Thyroid gland (tissue), 4 donors: ENCODE results near the gene MATN4.

Experiments used
- CTCF ChIP-seq, 6 experiments: fragments of 200-600 bp in 3 of 6; fragments of 450-650 bp in 3 of 6; sonication (generic) in 3 of 6; IDR thresholded peaks; one replicate each; pipeline ENCODE4 v1.5.1; 2016 to 2019; ENCODE audit warnings: antibody characterized with exemption in 6 of 6, mild to moderate bottlenecking in 2 of 6, inconsistent platforms in 1 of 6, moderate library complexity in 1 of 6
- POLR2A ChIP-seq, 2 donors: fragments of 450-650 bp; IDR thresholded peaks; one replicate each; pipeline ENCODE4 v1.6.1; 2017; ENCODE audit warnings: antibody characterized with exemption in 2 of 2, mild to moderate bottlenecking in 2 of 2, moderate library complexity in 1 of 2

GRCh38 chr20:45254383-45255262, 53.5 kb downstream of the MATN4 start, which contains the start of gene SLPI:
- TF ChIP-seq CTCF (IDR thresholded peaks at IDR 0.05): no peak
- no peak for TF ChIP-seq POLR2A (IDR thresholded peaks at IDR 0.05)
